ENCODE measurements around the gene CUX1.

CUX1 gene

DNA sequence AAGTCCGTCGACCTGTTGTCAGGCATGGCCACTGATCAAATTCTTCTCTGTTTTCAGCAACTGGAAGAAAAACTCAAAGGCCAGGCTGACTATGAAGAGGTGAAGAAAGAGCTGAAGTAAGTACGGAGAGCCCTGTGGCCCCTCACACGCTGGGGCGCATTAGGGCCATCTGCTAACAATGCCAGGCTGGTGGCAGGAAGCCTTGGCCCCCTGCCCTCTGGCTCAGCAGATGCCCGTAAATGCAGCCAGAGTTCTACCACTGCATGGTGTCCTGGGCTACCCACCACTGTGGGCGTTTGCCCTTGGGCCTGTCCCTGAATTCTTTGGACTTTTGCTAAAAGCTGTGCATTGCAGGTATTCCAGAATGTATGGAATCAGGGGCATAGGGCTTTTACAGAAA lies 372.3 kb downstream of the CUX1 start:
- Mint-ChIP-seq H3K36me3 (ENCODE audit: insufficient read depth) (peaks cover 28% of the 10 kb centered on the region), H3K27me3 (no peaks in the 10 kb centered on the region), H3K9me3 (no peaks in the 10 kb centered on the region), H3K4me1 (ENCODE audit: low read depth in 2 of 2) (no peaks in the 10 kb centered on the region), H3K4me3 (no peak overlapping the region), H3K27ac (peak overlapping the region in 1 of 2 donors; percentile 38)
- DNase-seq (no peak), ATAC-seq (replicated peaks) (no peak)

GRCh38 chr7:102190776-102191350 lies 373.4 kb downstream of the CUX1 start:
- peaks cover 31% of the 10 kb centered on the region for H3K36me3 Mint-ChIP-seq (ENCODE audit: insufficient read depth)
- H3K27me3 Mint-ChIP-seq: no peaks in the 10 kb centered on the region
- DNase-seq (no peak), ATAC-seq (replicated peaks) (no peak)
- H3K9me3 Mint-ChIP-seq: no peaks in the 10 kb centered on the region
- peak overlapping the region in 1 of 2 donors; percentile 35 for H3K27ac Mint-ChIP-seq
- H3K4me3 Mint-ChIP-seq: no peak overlapping the region
- no peaks in the 10 kb centered on the region for H3K4me1 Mint-ChIP-seq (ENCODE audit: low read depth in 2 of 2)

DNA sequence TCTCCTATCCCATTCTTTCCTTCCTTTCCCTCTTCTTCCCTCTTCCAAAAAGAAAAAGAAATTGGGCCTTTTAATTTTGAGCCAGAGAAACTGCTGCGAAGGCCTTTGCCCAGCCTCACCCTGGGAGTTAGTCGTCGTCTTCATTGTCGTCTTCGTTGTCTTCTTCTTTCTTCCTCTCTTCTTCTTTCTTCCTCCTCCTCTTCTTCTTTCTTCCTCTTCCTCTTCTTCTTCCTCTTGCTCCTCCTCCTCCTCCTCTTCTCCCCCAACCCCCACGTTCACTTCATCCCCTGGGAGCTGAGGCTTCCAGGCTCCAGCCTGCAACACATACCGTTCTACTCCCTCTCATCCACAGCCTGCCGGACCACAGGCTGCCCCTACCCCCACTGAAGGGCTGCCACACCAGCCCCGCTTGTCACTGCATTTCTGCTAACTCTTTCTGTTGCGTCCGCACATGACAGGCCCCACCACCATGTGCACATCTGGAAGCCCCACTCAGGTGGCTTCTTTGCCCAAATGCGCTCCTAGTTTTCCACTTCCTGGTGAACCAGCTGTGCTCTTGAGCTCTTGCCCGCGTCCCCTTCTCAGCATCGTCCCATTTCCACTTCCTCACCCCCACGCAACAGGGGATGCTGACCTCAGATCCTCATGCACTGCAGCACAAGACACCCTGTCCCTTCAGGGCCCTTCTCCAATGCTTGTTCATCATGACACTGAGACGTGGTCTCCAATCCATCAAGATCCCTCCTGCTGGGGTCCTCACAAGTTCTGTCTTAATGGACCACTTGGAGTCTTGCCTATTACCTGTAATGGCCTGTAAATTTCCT lies 374.3 kb downstream of the CUX1 start:
- H3K9me3 Mint-ChIP-seq: no peaks in the 10 kb centered on the region
- no peaks in the 10 kb centered on the region for H3K27me3 Mint-ChIP-seq
- no peak for ATAC-seq (replicated peaks)
- no peak for DNase-seq
- H3K36me3 Mint-ChIP-seq (ENCODE audit: insufficient read depth): peaks cover 35% of the 10 kb centered on the region
- H3K27ac Mint-ChIP-seq: no peak overlapping the region
- no peaks in the 10 kb centered on the region for H3K4me1 Mint-ChIP-seq (ENCODE audit: low read depth in 2 of 2)
- no peak overlapping the region for H3K4me3 Mint-ChIP-seq

DNA sequence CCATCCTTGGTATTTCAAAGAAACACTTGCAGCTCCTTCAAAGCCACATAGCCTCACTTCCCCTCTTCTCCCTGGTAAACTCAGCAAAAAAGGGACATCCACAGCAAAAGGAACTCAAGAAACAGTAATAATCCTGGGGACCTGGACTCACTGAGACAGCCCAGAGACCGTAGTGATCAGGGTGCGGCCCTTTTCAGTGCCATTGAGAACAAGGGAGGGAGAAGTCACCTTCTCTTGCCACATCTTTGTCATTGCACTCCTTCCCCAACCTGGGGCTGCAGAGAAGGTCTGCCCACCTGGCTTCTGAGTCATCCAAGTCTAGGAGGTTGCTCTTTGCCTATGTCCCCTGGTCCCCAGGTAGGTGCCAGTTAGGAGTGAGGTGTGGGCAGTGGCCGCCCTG lies 375.4 kb downstream of the CUX1 start:
- no peak overlapping the region for H3K4me3 Mint-ChIP-seq
- H3K27ac Mint-ChIP-seq: peak overlapping the region; percentile 52 to 62
- DNase-seq: no peak
- no peaks in the 10 kb centered on the region for H3K27me3 Mint-ChIP-seq
- H3K9me3 Mint-ChIP-seq: no peaks in the 10 kb centered on the region
- H3K36me3 Mint-ChIP-seq (ENCODE audit: insufficient read depth): peaks cover 38% of the 10 kb centered on the region
- ATAC-seq (replicated peaks): no peak
- H3K4me1 Mint-ChIP-seq (ENCODE audit: low read depth in 2 of 2): no peaks in the 10 kb centered on the region

- peaks cover 33% of the 10 kb centered on the region for H3K36me3 Mint-ChIP-seq (ENCODE audit: insufficient read depth)
- H3K27me3 Mint-ChIP-seq: no peaks in the 10 kb centered on the region
- ATAC-seq (replicated peaks) (no peak), DNase-seq (no peak)
- H3K27ac Mint-ChIP-seq: no peak overlapping the region
- H3K4me3 Mint-ChIP-seq: no peak overlapping the region
- H3K4me1 Mint-ChIP-seq (ENCODE audit: low read depth in 2 of 2): no peaks in the 10 kb centered on the region
- no peaks in the 10 kb centered on the region for H3K9me3 Mint-ChIP-seq
Observed at GRCh38 chr7:102193806-102194205, 376.4 kb downstream of the CUX1 start.

- no peaks in the 10 kb centered on the region for H3K9me3 Mint-ChIP-seq
- no peak overlapping the region for H3K4me3 Mint-ChIP-seq
- no peaks in the 10 kb centered on the region for H3K27me3 Mint-ChIP-seq
- no peaks in the 10 kb centered on the region for H3K4me1 Mint-ChIP-seq (ENCODE audit: low read depth in 2 of 2)
- no peak overlapping the region for H3K27ac Mint-ChIP-seq
- peaks cover 33% of the 10 kb centered on the region for H3K36me3 Mint-ChIP-seq (ENCODE audit: insufficient read depth)
- ATAC-seq (replicated peaks) (no peak), DNase-seq (no peak)
Observed at GRCh38 chr7:102195361-102195760, 377.9 kb downstream of the CUX1 start.

DNA sequence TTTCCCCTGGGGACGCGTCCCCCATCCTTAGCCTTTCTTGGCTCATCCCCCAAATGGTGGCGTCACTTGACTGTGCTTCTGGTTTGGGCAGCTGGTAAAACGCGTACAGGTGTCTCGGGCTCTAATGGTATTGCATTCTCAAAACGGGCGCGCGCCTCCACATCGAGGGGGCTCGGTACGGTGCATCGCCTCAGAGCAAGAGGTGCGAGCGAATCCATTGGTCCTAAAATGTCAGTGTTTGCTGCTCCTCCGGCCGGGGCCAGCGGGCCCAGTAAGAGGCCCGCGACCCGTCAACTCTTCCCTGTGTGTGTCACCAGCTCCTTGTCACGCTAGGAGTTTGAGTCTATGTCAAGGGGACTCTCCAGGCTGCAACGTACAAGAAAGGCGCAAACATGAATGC lies 378.6 kb downstream of the CUX1 start:
- Mint-ChIP-seq H3K27ac (no peak overlapping the region), H3K9me3 (no peaks in the 10 kb centered on the region), H3K27me3 (no peaks in the 10 kb centered on the region), H3K4me3 (no peak overlapping the region), H3K36me3 (ENCODE audit: insufficient read depth) (peaks cover 34% of the 10 kb centered on the region), H3K4me1 (ENCODE audit: low read depth in 2 of 2) (no peaks in the 10 kb centered on the region)
- DNase-seq (no peak), ATAC-seq (replicated peaks) (no peak)

DNA sequence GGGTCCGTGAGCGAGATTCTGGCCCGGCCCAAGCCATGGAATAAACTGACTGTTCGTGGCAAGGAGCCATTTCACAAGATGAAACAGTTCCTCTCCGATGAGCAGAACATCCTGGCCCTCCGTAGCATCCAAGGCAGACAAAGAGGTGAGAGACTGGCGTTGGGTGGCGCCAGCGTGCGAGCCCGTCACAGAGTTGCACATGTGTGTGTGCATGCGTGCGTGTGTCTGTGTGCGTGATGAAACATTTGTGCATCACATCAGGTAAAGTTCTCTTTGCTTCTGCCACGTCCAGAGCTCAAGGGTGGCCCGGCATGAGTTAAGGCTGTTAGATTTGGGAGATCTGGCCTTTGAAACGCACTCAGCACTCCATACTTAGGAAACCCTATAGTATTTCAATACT lies 379.7 kb downstream of the CUX1 start:
- H3K27me3 Mint-ChIP-seq: no peaks in the 10 kb centered on the region
- no peak overlapping the region for H3K27ac Mint-ChIP-seq
- no peaks in the 10 kb centered on the region for H3K4me1 Mint-ChIP-seq (ENCODE audit: low read depth in 2 of 2)
- DNase-seq: no peak
- H3K36me3 Mint-ChIP-seq (ENCODE audit: insufficient read depth): peaks cover 35% of the 10 kb centered on the region
- H3K4me3 Mint-ChIP-seq: no peak overlapping the region
- no peaks in the 10 kb centered on the region for H3K9me3 Mint-ChIP-seq
- no peak for ATAC-seq (replicated peaks)

DNA sequence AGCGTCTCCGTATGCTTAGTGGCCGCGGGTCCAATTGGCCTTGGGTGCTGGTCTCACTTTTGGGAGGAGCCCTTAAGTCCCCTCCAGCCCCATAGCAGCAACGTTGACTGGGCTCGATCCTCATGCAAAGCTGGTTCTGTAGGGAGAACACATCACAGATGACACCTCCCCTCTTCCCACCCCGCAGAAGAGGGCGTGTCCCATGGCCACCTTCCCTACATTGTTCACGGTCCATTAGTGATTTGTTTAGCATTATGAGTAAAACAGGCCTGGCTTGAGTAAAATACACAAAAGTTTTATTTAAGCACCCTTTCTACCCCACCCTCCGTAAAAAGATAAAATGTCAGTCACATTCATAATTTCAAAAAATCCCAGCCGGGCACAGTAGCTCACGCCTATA lies 380.2 kb downstream of the CUX1 start:
- Mint-ChIP-seq H3K4me1 (ENCODE audit: low read depth in 2 of 2) (no peaks in the 10 kb centered on the region), H3K36me3 (ENCODE audit: insufficient read depth) (peaks cover 35% of the 10 kb centered on the region), H3K27ac (no peak overlapping the region), H3K27me3 (no peaks in the 10 kb centered on the region), H3K4me3 (no peak overlapping the region), H3K9me3 (no peaks in the 10 kb centered on the region)
- DNase-seq (no peak), ATAC-seq (replicated peaks) (no peak)

DNA sequence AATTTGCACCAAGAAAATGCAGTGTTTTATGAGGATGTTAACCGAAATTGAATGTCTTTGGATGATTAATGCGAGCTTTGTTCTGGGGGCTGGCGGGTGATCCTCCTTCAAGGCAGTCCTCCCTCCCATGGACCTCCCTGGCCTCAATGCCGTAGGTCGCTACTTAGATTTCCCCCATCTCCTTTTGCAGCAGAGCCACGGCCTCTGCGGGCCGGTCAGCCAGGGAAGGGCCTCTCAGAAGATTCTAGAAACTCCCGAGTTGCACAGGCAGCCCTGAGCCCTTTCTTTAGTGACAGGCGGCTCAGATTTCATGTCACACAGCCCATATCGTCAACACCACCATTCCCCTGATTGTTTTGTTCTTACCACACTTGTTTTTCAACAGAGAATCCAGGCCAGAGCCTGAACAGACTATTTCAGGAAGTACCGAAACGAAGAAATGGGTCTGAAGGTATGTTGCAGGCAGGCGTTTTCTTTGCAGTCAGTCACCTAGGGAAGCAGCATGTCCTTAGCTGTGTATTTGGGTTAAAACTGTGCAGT lies 381.1 kb downstream of the CUX1 start:
- Mint-ChIP-seq H3K27ac (no peak overlapping the region), H3K36me3 (ENCODE audit: insufficient read depth) (peaks cover 35% of the 10 kb centered on the region), H3K4me3 (no peak overlapping the region), H3K27me3 (no peaks in the 10 kb centered on the region), H3K4me1 (ENCODE audit: low read depth in 2 of 2) (no peaks in the 10 kb centered on the region), H3K9me3 (no peaks in the 10 kb centered on the region)
- DNase-seq: no peak
- no peak for ATAC-seq (replicated peaks)

GRCh38 chr7:102201576-102201975 lies 384.1 kb downstream of the CUX1 start:
- Mint-ChIP-seq H3K4me1 (ENCODE audit: low read depth in 2 of 2) (no peaks in the 10 kb centered on the region), H3K27me3 (no peaks in the 10 kb centered on the region), H3K36me3 (ENCODE audit: insufficient read depth) (peaks cover 24% of the 10 kb centered on the region), H3K9me3 (no peaks in the 10 kb centered on the region), H3K27ac (peak overlapping the region in 1 of 2 donors; percentile 17), H3K4me3 (no peak overlapping the region)
- ATAC-seq (replicated peaks) (no peak), DNase-seq (no peak)

- H3K27ac Mint-ChIP-seq: peak overlapping the region in 1 of 2 donors; percentile 17
- no peak overlapping the region for H3K4me3 Mint-ChIP-seq
- H3K4me1 Mint-ChIP-seq (ENCODE audit: low read depth in 2 of 2): no peaks in the 10 kb centered on the region
- ATAC-seq (replicated peaks): no peak
- H3K36me3 Mint-ChIP-seq (ENCODE audit: insufficient read depth): peaks cover 29% of the 10 kb centered on the region
- DNase-seq: no peak
- H3K27me3 Mint-ChIP-seq: no peaks in the 10 kb centered on the region
- no peaks in the 10 kb centered on the region for H3K9me3 Mint-ChIP-seq
Observed at GRCh38 chr7:102202556-102202955, 385.1 kb downstream of the CUX1 start.

GRCh38 chr7:102203218-102203617 lies 385.8 kb downstream of the CUX1 start:
- Mint-ChIP-seq H3K27me3 (no peaks in the 10 kb centered on the region), H3K36me3 (ENCODE audit: insufficient read depth) (peaks cover 29% of the 10 kb centered on the region), H3K4me1 (ENCODE audit: low read depth in 2 of 2) (no peaks in the 10 kb centered on the region), H3K27ac (no peak overlapping the region), H3K4me3 (no peak overlapping the region), H3K9me3 (no peaks in the 10 kb centered on the region)
- no peak for ATAC-seq (replicated peaks)
- no peak for DNase-seq

GRCh38 chr7:102204212-102204611 lies 386.8 kb downstream of the CUX1 start:
- H3K36me3 Mint-ChIP-seq (ENCODE audit: insufficient read depth): peaks cover 24% of the 10 kb centered on the region
- H3K9me3 Mint-ChIP-seq: no peaks in the 10 kb centered on the region
- no peaks in the 10 kb centered on the region for H3K4me1 Mint-ChIP-seq (ENCODE audit: low read depth in 2 of 2)
- DNase-seq: no peak
- H3K27ac Mint-ChIP-seq: no peak overlapping the region
- H3K4me3 Mint-ChIP-seq: no peak overlapping the region
- ATAC-seq (replicated peaks): no peak
- H3K27me3 Mint-ChIP-seq: no peaks in the 10 kb centered on the region

Measured in effector memory CD8-positive, alpha-beta T cell (primary cell).